Measurements from ENCODE around the gene ZBTB7A.

The ZBTB7A gene

DNA sequence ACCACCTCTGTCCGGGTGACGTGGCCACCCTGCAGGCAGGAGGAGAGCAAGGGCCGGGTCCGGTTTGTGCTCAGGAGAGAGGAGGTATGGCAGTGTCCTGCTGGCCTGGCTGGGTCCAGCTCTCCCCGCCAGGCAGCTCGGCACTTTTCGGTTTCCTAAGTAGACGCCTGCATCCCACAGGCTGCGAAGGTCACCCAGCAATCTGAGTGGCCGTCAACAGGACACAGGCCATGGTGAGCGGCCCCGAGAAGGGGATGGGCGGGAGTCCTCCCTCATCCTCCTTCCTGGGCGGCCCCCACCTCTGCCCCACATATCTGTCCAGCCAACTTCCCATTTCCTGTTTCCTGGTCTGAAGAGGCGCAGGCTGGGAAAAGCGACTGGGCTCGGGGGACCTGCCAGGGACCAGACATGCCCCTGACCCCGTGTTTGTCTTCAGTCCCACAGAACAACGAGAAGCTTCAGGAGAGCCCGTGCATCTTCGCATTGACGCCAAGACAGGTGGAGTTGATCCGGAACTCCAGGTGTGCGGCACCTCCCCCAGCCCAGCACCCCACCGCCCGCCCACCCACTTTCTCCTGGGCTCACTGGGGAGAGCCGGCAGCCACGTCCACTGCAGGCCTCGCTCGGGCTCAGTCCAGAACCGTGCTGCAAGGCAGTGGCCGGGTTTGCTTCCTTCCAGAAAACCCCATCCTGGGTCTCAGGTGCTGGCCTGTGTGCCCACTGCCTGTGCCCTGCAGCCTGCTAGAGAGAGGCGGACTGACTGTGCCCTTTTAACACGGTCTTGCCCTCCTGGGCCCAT is 42.9 kb downstream of the ZBTB7A start:
- no peaks in the 10 kb centered on the region for H3K9me3 Mint-ChIP-seq
- peaks cover 10% of the 10 kb centered on the region for H3K4me1 Mint-ChIP-seq
- H3K27me3 Mint-ChIP-seq (ENCODE audit: low read depth): no peaks in the 10 kb centered on the region
- TF ChIP-seq, protein P1, sequence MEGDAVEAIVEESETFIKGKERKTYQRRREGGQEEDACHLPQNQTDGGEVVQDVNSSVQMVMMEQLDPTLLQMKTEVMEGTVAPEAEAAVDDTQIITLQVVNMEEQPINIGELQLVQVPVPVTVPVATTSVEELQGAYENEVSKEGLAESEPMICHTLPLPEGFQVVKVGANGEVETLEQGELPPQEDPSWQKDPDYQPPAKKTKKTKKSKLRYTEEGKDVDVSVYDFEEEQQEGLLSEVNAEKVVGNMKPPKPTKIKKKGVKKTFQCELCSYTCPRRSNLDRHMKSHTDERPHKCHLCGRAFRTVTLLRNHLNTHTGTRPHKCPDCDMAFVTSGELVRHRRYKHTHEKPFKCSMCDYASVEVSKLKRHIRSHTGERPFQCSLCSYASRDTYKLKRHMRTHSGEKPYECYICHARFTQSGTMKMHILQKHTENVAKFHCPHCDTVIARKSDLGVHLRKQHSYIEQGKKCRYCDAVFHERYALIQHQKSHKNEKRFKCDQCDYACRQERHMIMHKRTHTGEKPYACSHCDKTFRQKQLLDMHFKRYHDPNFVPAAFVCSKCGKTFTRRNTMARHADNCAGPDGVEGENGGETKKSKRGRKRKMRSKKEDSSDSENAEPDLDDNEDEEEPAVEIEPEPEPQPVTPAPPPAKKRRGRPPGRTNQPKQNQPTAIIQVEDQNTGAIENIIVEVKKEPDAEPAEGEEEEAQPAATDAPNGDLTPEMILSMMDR (IDR thresholded peaks at IDR 0.05; ENCODE audit: unreplicated experiment in 3 of 3): no peak
- H3K36me3 Mint-ChIP-seq (ENCODE audit: low read depth): peaks cover 47% of the 10 kb centered on the region
- no peak overlapping the region for H3K4me3 Mint-ChIP-seq
- no peak overlapping the region for H3K27ac Mint-ChIP-seq

DNA sequence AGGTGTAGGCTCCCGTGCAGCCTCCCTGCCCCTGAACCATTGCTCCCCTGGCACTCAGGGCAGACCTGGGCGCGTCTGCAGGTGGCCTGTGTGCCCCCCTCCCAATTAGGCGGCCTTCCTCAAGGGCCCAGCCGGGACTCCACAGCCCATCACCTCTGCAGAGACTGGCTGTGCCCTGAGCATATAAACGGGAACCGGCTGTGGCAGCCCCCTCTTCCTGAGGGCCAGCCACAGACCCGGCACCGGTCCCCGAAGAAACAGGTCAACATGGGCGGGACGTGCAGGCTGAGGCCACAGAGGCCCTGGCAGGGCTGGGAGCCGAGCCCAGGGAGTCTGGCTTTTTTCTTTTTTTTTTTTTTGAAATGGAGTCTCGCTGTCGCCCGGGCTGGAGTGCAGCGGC is 47.1 kb downstream of the ZBTB7A start:
- H3K27ac Mint-ChIP-seq: no peak overlapping the region
- H3K4me3 Mint-ChIP-seq: no peak overlapping the region
- peaks cover 13% of the 10 kb centered on the region for H3K4me1 Mint-ChIP-seq
- TF ChIP-seq, protein P1 (IDR thresholded peaks at IDR 0.05; ENCODE audit: unreplicated experiment in 3 of 3): no peak
- H3K9me3 Mint-ChIP-seq: no peaks in the 10 kb centered on the region
- peaks cover 37% of the 10 kb centered on the region for H3K36me3 Mint-ChIP-seq (ENCODE audit: low read depth)
- H3K27me3 Mint-ChIP-seq (ENCODE audit: low read depth): no peaks in the 10 kb centered on the region

DNA sequence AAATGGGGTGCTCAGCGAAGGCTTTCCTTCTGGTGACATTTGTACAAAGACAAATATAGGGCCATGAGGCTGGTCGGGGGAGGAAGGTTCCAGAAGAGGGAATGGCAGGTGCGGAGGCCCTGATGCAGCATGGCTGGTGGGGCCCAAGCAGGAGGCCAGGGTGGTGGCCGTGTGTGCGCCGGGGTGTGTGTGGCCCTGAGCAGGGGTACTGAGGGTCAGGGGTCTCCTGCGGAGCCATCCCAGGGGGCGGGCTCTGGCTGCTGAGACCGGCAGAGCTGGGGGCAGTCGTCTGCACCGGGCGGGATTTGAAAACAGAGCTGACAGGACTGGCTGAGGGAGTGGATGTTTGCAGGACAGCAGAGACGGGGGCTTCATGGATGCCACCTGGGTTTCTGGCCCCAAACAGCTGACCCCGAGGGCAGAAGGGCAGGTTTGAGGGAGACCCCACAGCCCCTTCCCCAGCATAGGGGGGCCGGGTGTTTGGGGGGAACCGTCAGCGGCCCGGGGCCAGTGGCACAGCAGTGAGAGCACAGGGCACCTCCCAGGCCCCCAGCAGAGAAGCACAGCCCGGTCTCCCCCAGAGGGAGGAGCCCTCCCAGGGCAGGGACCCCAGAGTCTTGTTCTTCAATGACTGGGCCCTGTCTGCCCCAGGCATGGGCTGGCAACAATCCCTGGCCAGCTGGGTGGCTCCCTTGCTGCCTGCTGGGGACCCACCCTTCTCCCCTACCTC is 47.8 kb downstream of the ZBTB7A start:
- H3K4me1 Mint-ChIP-seq: peaks cover 13% of the 10 kb centered on the region
- no peaks in the 10 kb centered on the region for H3K27me3 Mint-ChIP-seq (ENCODE audit: low read depth)
- H3K9me3 Mint-ChIP-seq: no peaks in the 10 kb centered on the region
- no peak overlapping the region for H3K27ac Mint-ChIP-seq
- no peak overlapping the region for H3K4me3 Mint-ChIP-seq
- TF ChIP-seq, protein P1 (IDR thresholded peaks at IDR 0.05; ENCODE audit: unreplicated experiment in 3 of 3): no peak
- peaks cover 33% of the 10 kb centered on the region for H3K36me3 Mint-ChIP-seq (ENCODE audit: low read depth)

DNA sequence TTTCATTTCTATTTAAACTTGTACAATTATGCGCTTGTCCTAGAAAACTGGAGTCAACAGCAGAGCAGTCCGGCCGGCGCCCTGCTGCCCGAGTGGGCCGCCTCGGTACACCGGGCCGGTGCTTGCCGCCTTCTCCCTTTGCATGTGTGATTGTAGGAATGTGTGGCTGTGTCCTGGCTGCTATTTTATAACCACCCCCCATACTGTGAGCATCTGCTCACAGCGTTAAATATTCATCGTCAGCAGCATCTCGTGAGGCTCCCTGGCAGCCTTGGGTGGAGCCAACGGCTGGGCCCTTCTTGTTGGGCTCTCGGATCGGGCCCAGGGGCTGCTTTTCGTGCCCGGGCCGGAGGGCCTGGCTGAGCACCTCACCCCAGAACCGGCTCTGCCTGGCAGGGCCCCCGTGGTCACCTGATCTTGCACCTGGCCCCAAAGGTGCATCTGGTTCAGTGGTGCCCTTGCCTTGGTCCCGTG is 48.5 kb downstream of the ZBTB7A start:
- peaks cover 13% of the 10 kb centered on the region for H3K4me1 Mint-ChIP-seq
- H3K4me3 Mint-ChIP-seq: no peak overlapping the region
- no peaks in the 10 kb centered on the region for H3K27me3 Mint-ChIP-seq (ENCODE audit: low read depth)
- H3K27ac Mint-ChIP-seq: no peak overlapping the region
- H3K9me3 Mint-ChIP-seq: no peaks in the 10 kb centered on the region
- TF ChIP-seq, protein P1 (IDR thresholded peaks at IDR 0.05; ENCODE audit: unreplicated experiment in 3 of 3): no peak
- H3K36me3 Mint-ChIP-seq (ENCODE audit: low read depth): peaks cover 26% of the 10 kb centered on the region

DNA sequence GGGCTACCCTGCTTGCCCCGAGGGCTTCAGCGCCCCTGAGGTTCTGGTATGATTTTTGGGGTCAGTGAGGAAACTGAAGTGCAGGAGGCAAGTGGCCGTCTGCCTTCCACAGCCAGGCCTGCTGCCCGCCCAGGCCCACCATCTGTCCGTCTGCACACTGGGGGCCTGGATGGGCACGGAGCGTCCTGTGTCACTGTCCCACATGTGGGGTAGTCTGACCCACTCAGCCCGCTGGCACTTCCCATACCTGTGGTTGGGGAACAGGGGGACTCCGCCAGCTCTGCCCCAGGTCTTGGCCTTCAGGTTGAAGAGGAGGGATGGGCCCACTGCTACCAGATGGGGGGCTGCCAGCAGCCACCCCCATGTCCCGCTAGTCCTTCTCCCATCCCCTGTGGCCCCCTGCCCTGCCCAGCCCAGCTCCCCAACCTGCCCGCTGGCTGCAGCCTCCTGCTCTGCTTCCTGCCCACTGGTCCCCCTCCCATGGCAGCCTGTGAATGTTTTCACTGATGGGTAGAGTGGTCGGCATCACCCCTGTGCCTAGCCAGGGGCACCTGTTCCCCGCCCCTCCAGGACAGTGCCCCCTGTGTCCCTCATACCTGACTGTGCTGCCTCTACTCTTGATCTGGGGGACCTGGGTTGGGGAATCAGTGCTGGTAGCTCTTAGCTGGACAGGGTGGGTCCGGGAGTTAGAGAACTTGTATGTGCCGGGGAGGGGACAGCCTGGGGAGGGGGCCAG is 49.6 kb downstream of the ZBTB7A start:
- peaks cover 26% of the 10 kb centered on the region for H3K36me3 Mint-ChIP-seq (ENCODE audit: low read depth)
- no peaks in the 10 kb centered on the region for H3K27me3 Mint-ChIP-seq (ENCODE audit: low read depth)
- peak overlapping the region in 2 of 3 experiments; percentile 41 to 79 for H3K27ac Mint-ChIP-seq
- H3K4me3 Mint-ChIP-seq: no peak overlapping the region
- H3K4me1 Mint-ChIP-seq: peaks cover 13% of the 10 kb centered on the region
- no peaks in the 10 kb centered on the region for H3K9me3 Mint-ChIP-seq
- TF ChIP-seq, protein P1 (IDR thresholded peaks at IDR 0.05; ENCODE audit: unreplicated experiment in 3 of 3): no peak

Measured in nephron (organoid).